Measurements from ENCODE around the gene ATF6. TPM values are rescaled to one million over a fixed set of nuclear protein-coding genes. Genes with fewer than 3 reads are reported as not detected.

ATF6 gene
- total RNA-seq, 2 experiments from 2014 or later, result 18.5 to 20.0 TPM

DNA sequence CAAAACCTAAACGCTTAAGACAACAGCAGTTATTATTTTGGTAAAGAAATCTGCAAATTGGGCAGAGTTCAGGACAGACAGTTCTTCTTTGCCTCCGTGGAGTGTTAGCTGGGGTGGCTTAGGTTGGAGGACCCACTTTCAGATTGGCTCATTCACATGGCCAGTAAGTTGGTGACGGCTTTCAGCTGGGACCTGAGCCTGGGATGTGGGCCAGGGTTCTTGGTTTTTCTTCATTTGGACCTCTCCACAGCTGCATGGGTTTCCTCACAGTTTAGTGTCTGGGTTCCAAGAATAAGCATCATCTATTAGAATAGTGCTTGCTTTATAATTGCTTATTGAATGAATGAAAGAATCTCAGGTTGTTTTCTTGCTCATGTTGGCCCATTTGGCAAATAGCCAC lies 72.2 kb downstream of the ATF6 start:
- POLR2A ChIA-PET, result no interaction called here
- H3K27me3 Mint-ChIP-seq, result no peaks in the 10 kb centered on the region
- H3K4me3 Mint-ChIP-seq, result no peak overlapping the region
- no peaks in the 10 kb centered on the region for H3K9me3 Mint-ChIP-seq
- H3K27ac Mint-ChIP-seq, result no peak overlapping the region
- no peak for ATAC-seq (ENCODE audit: low read depth)
- peaks cover 32% of the 10 kb centered on the region for H3K36me3 Mint-ChIP-seq
- H3K4me1 Mint-ChIP-seq, result peaks cover 4% of the 10 kb centered on the region
- no peak for DNase-seq

DNA sequence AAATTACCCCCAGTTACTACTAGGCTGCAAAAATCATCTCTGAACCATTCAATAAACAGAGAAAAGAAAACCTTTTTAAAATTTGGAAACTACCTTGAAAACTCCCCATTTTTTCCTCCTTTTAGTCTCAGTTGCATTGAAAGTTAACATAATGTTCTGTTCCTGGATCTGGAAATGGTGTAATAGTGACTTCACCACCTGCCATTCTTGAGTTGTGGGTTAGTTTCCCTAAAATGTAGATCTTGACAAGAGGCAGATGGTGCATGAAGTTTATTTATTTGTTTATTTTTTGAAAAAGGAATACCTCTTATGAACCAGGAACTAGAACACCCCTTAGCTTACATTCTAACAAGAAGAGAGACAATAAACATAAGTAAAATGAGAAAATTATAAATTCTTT lies 72.8 kb downstream of the ATF6 start:
- POLR2A ChIA-PET, result interaction anchor here (0.5 kb wide), 1 partner anchor 31 kb away, joined by 3 read pairs; no protein-coding TSS in a partner anchor
- peaks cover 28% of the 10 kb centered on the region for H3K36me3 Mint-ChIP-seq
- no peak overlapping the region for H3K4me3 Mint-ChIP-seq
- DNase-seq (no peak), ATAC-seq (ENCODE audit: low read depth) (no peak)
- H3K4me1 Mint-ChIP-seq, result peaks cover 4% of the 10 kb centered on the region
- no peaks in the 10 kb centered on the region for H3K9me3 Mint-ChIP-seq
- H3K27me3 Mint-ChIP-seq, result no peaks in the 10 kb centered on the region
- H3K27ac Mint-ChIP-seq, result no peak overlapping the region

DNA sequence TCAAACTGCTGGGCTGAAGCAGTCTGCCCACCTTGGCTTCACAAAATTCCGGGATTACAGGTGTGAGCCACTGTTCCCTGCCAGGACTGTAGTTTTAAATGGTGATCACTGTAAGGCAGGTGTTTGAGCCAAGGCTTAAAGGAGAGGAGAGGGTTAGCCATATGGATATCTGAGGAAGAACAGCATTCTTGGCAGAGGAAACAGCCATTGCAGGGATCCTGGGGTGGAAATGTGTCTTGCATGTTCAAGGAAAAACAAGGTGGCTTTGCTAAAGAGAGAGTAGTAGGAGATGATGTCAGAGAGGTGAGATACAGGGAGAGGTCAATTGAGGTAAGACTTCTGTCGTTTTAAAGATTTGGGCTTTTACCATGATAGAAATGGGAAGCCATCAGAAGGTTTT lies 73.5 kb downstream of the ATF6 start:
- H3K27ac Mint-ChIP-seq, result no peak overlapping the region
- POLR2A ChIA-PET, result no interaction called here
- H3K4me3 Mint-ChIP-seq, result no peak overlapping the region
- DNase-seq (no peak), ATAC-seq (ENCODE audit: low read depth) (no peak)
- H3K27me3 Mint-ChIP-seq, result no peaks in the 10 kb centered on the region
- peaks cover 4% of the 10 kb centered on the region for H3K4me1 Mint-ChIP-seq
- H3K36me3 Mint-ChIP-seq, result peaks cover 28% of the 10 kb centered on the region
- H3K9me3 Mint-ChIP-seq, result no peaks in the 10 kb centered on the region

DNA sequence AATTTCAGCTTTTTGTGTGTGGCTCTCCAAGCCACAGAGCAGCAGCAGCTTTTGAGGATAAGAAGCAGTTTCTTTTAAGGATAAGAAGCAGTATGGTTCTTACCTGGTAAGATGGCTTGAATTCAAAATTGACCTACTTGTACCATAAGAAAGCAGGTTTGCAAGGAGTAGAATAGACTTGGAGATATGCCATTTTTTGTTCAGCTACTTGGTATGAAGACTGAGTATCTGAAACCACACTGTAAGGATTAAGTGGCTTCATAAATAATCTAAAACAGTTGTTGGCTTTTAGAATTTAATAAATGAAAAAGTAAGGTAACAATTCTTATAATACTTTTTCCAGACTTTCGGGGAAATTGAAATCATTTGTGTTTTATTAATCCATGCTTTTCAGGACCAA lies 74.2 kb downstream of the ATF6 start:
- ATAC-seq (ENCODE audit: low read depth) (no peak), DNase-seq (no peak)
- Mint-ChIP-seq H3K4me1 (peaks cover 4% of the 10 kb centered on the region), H3K4me3 (no peak overlapping the region), H3K27ac (no peak overlapping the region), H3K36me3 (peaks cover 26% of the 10 kb centered on the region), H3K27me3 (no peaks in the 10 kb centered on the region), H3K9me3 (no peaks in the 10 kb centered on the region)
- POLR2A ChIA-PET, result no interaction called here

DNA sequence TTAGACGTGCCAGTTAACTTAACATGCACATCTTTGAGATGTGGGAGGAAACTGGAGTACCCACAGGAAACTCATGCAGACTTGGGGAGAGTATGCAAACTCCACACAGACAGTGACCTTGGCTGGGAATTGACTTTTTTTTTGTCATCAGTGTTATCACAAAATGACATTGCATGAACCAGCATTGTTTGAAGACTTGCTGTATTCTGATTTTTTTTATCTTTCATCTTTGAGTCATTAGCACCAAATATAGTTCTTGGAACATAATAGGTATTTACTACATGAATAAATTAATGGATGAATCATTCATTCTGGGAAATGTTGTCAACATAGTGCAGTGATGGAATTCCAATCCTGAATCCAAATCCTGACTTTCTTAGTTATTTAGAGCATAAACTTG lies 77.0 kb downstream of the ATF6 start:
- DNase-seq (no peak), ATAC-seq (ENCODE audit: low read depth) (no peak)
- POLR2A ChIA-PET, result no interaction called here
- Mint-ChIP-seq H3K4me1 (peaks cover 4% of the 10 kb centered on the region), H3K27me3 (no peaks in the 10 kb centered on the region), H3K36me3 (peaks cover 24% of the 10 kb centered on the region), H3K4me3 (no peak overlapping the region), H3K9me3 (no peaks in the 10 kb centered on the region), H3K27ac (no peak overlapping the region)

DNA sequence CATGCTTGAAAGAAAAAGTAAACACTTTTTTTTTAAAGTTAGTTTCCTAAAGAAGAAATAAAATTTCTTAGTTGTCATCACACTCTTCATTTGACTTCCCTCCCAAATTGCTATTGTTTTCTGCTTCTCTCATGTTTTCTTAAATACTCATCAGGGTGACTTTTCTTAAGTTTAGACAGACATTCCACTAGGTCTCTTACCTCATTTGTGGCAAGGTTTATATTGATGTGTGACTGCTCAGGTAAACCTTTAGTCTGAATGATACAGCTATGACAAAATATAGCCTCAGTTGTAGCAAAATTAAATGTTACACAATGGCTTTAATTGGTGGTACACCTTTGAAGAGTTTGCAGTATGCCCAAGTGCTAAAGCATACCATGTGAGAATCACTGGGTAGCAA lies 78.6 kb downstream of the ATF6 start:
- H3K27me3 Mint-ChIP-seq, result no peaks in the 10 kb centered on the region
- POLR2A ChIA-PET, result no interaction called here
- H3K27ac Mint-ChIP-seq, result no peak overlapping the region

DNA sequence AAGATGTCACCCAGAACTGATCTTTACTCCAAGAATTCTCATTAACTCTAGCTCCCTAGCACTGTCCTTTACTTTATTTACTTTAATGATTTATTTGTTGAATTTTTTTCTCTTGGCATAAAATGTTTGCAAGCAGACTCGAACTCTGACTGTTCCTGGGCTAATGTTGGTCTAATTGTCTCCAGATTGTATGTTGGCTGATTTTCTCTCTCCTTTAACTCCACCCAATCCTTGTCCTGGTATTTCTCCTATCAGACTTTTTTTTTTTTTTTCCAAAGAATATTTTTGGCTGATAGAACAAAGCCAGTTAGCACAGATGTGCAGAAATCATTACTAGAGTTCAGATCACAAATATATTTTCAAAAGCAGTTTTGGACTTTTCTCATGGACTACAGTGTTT lies 82.6 kb downstream of the ATF6 start:
- peaks cover 2% of the 10 kb centered on the region for H3K4me1 Mint-ChIP-seq
- no peak overlapping the region for H3K4me3 Mint-ChIP-seq
- ATAC-seq (ENCODE audit: low read depth) (no peak), DNase-seq (no peak)
- no peaks in the 10 kb centered on the region for H3K9me3 Mint-ChIP-seq
- no peak overlapping the region for H3K27ac Mint-ChIP-seq
- no peaks in the 10 kb centered on the region for H3K27me3 Mint-ChIP-seq
- peaks cover 36% of the 10 kb centered on the region for H3K36me3 Mint-ChIP-seq
- POLR2A ChIA-PET, result no interaction called here

More for the DNA sequence above, 78.6 kb downstream of the ATF6 start:
- Mint-ChIP-seq H3K9me3 (no peaks in the 10 kb centered on the region), H3K4me1 (peaks cover 6% of the 10 kb centered on the region), H3K36me3 (peaks cover 30% of the 10 kb centered on the region), H3K4me3 (no peak overlapping the region)
- ATAC-seq (ENCODE audit: low read depth) (no peak), DNase-seq (no peak)

DNA sequence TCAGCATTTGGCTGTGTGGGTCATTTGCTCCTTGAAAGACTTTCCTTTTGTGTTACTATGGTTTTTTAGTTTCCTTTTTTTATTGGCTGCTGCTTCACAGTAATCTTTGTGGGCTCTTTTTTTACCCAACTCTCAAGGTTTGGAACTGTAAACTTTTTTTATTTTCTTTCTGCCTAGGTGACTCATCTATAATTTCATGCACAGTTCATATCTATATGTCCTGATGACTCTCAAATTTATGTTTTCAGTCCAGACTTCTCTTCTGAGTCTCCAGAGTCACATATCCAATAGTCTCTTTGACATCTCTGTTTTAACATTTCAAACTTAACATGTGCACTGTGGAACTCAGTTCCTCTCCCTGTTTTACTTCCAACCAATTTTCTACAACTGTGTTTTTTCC lies 83.4 kb downstream of the ATF6 start:
- no peak overlapping the region for H3K27ac Mint-ChIP-seq
- no peaks in the 10 kb centered on the region for H3K9me3 Mint-ChIP-seq
- H3K36me3 Mint-ChIP-seq, result peaks cover 41% of the 10 kb centered on the region
- no peak for DNase-seq
- POLR2A ChIA-PET, result no interaction called here
- H3K4me1 Mint-ChIP-seq, result peaks cover 2% of the 10 kb centered on the region
- H3K4me3 Mint-ChIP-seq, result no peak overlapping the region
- H3K27me3 Mint-ChIP-seq, result no peaks in the 10 kb centered on the region
- no peak for ATAC-seq (ENCODE audit: low read depth)

DNA sequence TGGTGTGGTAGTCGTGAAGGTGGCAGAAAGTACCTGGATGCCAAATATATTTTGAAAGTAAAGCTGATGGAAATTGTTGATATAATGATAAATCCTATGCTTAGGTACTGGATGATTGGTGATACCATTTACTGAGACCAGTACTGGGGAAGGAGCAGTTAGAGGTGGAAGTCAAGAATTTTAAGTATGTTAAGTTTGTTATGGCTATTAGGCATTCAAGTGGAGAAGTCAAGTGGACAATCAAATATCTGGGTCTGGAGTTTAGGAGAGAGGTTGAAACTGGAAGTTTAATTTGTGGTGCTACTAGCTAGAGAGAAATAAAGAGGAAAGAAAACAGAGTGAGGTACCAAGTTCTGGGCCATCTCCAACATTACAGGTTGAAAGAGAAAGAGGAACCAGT lies 89.1 kb downstream of the ATF6 start:
- no peak overlapping the region for H3K4me3 Mint-ChIP-seq
- ATAC-seq (ENCODE audit: low read depth) (no peak), DNase-seq (no peak)
- no peaks in the 10 kb centered on the region for H3K9me3 Mint-ChIP-seq
- H3K27me3 Mint-ChIP-seq, result no peaks in the 10 kb centered on the region
- no peak overlapping the region for H3K27ac Mint-ChIP-seq
- POLR2A ChIA-PET, result no interaction called here
- no peaks in the 10 kb centered on the region for H3K4me1 Mint-ChIP-seq
- H3K36me3 Mint-ChIP-seq, result peaks cover 50% of the 10 kb centered on the region

DNA sequence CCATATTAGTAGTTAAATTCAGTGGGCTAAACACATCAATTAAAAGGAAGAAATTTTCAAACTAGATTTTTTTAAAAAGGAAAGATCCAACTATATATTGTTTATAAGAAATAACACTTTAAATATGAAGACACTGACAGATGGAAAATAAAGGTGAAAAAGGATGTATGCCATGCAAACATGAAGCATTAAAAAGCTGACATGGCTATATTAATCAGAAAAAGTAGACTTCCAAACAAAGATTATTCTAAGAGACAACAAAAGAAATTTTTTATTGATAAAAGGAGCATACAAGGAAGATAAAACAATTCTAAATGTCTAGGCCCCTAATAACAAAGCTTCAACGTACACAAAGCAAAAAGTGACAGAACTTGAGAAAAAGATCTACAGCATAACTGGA lies 92.2 kb downstream of the ATF6 start:
- DNase-seq, result no peak
- Mint-ChIP-seq H3K27me3 (no peaks in the 10 kb centered on the region), H3K27ac (no peak overlapping the region), H3K4me3 (no peak overlapping the region), H3K9me3 (no peaks in the 10 kb centered on the region), H3K4me1 (no peaks in the 10 kb centered on the region), H3K36me3 (peaks cover 41% of the 10 kb centered on the region)
- POLR2A ChIA-PET, result no interaction called here
- ATAC-seq (ENCODE audit: low read depth), result no peak

DNA sequence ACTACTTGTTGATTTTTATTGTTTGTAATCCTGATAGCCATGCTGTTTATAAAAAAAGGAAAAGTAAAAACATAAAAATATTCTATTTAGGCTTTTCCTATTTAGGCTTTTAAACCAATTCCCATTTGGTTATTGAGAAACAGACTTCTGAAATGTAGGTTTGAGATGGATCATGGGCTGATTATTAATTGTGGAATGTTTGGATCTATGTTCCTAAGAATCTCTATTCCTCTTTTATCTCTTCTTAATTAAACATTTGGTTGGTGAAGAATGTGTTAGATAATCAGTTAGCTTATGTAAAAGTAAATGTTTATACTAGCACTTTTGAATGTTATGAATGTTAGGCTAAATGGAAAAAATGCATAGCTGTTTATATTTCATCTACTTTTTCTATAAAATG lies 97.4 kb downstream of the ATF6 start:
- ATAC-seq (ENCODE audit: low read depth), result no peak

DNA sequence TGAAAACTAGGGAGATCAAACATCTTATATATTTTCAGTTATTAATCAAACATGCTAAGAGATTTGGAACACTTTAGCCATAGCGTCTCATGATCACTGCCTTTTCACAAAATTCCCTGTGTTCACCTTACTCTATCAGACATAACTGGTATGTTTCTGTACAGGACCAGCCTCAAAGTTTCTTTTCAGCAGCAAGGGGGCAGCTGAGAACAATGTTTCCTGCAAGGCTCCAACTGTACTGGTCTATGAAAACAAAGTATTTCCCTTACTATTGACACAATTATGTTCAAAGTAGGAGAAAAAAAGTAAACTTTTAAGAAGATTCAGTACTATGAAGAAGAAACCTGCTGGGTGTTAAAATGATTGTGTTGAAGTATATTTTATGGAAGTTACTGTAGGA lies 98.5 kb downstream of the ATF6 start:
- Mint-ChIP-seq H3K27ac (no peak overlapping the region), H3K4me1 (no peaks in the 10 kb centered on the region), H3K36me3 (peaks cover 15% of the 10 kb centered on the region), H3K27me3 (no peaks in the 10 kb centered on the region), H3K4me3 (no peak overlapping the region), H3K9me3 (no peaks in the 10 kb centered on the region)
- no peak for DNase-seq
- ATAC-seq (ENCODE audit: low read depth), result no peak
- POLR2A ChIA-PET, result no interaction called here

More for the DNA sequence above, 97.4 kb downstream of the ATF6 start:
- DNase-seq, result no peak
- POLR2A ChIA-PET, result no interaction called here
- H3K4me1 Mint-ChIP-seq, result no peaks in the 10 kb centered on the region
- H3K9me3 Mint-ChIP-seq, result no peaks in the 10 kb centered on the region
- no peak overlapping the region for H3K4me3 Mint-ChIP-seq
- peaks cover 15% of the 10 kb centered on the region for H3K36me3 Mint-ChIP-seq
- H3K27ac Mint-ChIP-seq, result no peak overlapping the region
- H3K27me3 Mint-ChIP-seq, result no peaks in the 10 kb centered on the region

DNA sequence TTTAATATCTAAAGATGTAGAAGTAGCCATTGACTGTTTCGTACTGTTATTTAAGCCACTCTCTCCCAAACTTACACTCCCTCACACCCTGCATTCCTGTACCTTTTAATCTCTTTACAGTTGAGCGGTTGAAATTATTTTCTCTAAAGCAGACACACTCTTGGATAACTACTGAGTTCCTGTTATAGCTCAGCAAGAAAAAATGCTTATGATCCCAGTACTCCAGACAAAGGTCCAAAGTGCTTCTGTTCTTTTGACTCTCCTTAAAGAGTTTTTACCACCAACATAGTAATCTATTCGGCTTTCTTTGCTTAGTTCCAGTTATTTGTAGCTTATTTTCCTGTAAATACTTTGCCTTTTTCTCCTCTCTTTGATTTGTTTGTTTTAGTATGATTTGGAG lies 100.1 kb downstream of the ATF6 start:
- DNase-seq, result no peak
- no peaks in the 10 kb centered on the region for H3K4me1 Mint-ChIP-seq
- H3K27ac Mint-ChIP-seq, result no peak overlapping the region

DNA sequence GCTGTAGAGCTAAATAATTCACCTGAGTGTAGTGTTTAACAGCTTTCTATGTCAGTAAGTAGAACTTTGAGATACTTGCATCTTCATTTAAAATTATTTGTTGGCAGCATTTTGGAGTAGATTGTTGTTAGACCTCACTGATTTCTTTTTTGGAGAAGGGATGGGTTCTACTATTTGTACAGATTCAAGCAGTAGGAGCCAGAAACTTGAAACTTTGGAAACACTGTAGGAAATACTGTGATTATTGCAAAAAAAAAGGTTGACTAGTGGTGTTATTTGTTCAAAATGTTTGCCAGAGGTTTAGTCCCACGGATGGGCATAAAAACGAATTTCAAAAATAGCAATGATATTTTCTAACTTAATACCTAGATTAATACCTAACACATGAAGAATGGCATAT lies 102.7 kb downstream of the ATF6 start:
- Mint-ChIP-seq H3K4me3 (no peak overlapping the region), H3K27me3 (no peaks in the 10 kb centered on the region), H3K27ac (no peak overlapping the region), H3K4me1 (no peaks in the 10 kb centered on the region), H3K36me3 (peaks cover 19% of the 10 kb centered on the region), H3K9me3 (no peaks in the 10 kb centered on the region)
- DNase-seq (no peak), ATAC-seq (ENCODE audit: low read depth) (no peak)
- POLR2A ChIA-PET, result no interaction called here

More for the DNA sequence above, 100.1 kb downstream of the ATF6 start:
- POLR2A ChIA-PET, result no interaction called here
- no peak for ATAC-seq (ENCODE audit: low read depth)
- Mint-ChIP-seq H3K27me3 (no peaks in the 10 kb centered on the region), H3K4me3 (no peak overlapping the region), H3K36me3 (peaks cover 15% of the 10 kb centered on the region), H3K9me3 (no peaks in the 10 kb centered on the region)

DNA sequence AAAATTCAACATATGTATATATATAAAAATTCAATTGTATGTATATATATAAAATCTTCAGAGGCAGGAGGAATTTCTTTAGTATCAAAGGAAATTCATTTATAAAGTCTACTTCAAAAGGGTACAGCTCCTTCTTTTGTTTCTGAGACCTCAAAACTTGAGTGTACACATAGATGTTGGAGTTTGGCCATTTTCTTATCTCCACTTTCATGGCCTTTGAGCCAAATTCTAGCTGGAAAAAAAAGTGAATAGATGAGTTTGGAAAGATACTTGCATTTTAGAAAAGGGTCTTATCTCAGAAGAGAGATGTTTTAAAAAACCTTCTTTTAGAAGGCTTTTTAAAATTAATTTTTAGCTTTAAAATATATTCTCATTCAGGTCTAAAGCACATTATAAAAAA lies 103.2 kb downstream of the ATF6 start:
- no peaks in the 10 kb centered on the region for H3K4me1 Mint-ChIP-seq
- no peak for ATAC-seq (ENCODE audit: low read depth)
- no peaks in the 10 kb centered on the region for H3K27me3 Mint-ChIP-seq
- H3K36me3 Mint-ChIP-seq, result peaks cover 19% of the 10 kb centered on the region
- no peak overlapping the region for H3K27ac Mint-ChIP-seq
- DNase-seq, result no peak
- no peak overlapping the region for H3K4me3 Mint-ChIP-seq
- H3K9me3 Mint-ChIP-seq, result no peaks in the 10 kb centered on the region
- POLR2A ChIA-PET, result no interaction called here
